Choroid plexus epithelial cell (primary cell): ENCODE measurements around the gene MX2.

ENCODE experiments used
- DNase-seq: peaks from one replicate; pipeline ENCODE4 v3.0.0-alpha.2; 2010; ENCODE audit warnings: low read depth
- H3K4me3 ChIP-seq: 2 replicates; pipeline ENCODE4 v1.5.1; 2011; ENCODE audit warnings: low read depth, mild to moderate bottlenecking, control low read depth, low read length, moderate library complexity
- TF ChIP-seq, protein P1 (sequence below): conservative IDR thresholded peaks from 2 replicates; pipeline ENCODE4 v1.5.1; 2011; ENCODE audit warnings: low read depth, mild to moderate bottlenecking, control low read depth, inconsistent platforms, low read length, moderate library complexity

MX2 gene

DNA sequence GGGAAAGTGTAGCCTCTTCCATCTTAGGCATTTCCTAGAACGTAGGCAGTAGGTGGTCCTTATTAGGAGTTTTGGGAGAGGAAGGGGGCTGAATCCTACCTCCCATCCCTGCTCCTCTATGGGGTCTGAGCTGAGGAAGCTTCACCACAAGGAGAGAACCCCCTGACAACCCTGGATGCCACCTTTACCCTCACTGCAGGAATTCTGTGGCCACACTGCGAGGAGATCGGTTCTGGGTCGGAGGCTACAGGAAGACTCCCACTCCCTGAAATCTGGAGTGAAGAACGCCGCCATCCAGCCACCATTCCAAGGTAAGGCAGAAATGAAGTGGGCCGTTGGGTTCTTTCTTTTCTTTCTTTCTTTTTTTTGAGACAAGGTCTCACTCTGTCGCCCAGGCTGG, 65.7 kb downstream of the MX2 start:
- no peak overlapping the region for H3K4me3 ChIP-seq
- TF ChIP-seq, protein P1, sequence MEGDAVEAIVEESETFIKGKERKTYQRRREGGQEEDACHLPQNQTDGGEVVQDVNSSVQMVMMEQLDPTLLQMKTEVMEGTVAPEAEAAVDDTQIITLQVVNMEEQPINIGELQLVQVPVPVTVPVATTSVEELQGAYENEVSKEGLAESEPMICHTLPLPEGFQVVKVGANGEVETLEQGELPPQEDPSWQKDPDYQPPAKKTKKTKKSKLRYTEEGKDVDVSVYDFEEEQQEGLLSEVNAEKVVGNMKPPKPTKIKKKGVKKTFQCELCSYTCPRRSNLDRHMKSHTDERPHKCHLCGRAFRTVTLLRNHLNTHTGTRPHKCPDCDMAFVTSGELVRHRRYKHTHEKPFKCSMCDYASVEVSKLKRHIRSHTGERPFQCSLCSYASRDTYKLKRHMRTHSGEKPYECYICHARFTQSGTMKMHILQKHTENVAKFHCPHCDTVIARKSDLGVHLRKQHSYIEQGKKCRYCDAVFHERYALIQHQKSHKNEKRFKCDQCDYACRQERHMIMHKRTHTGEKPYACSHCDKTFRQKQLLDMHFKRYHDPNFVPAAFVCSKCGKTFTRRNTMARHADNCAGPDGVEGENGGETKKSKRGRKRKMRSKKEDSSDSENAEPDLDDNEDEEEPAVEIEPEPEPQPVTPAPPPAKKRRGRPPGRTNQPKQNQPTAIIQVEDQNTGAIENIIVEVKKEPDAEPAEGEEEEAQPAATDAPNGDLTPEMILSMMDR, result no peak
- DNase-seq, result no peak

DNA sequence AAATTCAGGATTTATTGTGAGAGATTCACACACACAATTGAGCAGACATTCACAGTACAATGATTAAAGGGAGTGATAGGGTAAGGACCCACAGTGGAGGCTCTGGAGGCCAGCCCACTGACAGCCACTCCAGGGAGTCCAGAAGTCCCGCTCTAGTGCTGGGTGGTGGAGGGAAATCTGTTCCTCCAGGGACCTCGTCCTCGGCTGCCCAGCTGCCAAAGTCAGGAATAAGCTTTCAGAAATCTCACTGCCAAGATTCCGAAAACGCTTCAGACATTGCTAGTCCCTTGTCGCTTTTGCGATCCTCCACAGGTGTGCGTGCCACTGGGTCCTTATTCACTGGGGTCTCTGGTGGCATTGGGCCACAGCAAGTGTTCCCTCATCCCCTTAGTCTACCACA, 66.5 kb downstream of the MX2 start:
- TF ChIP-seq, protein P1, result no peak
- DNase-seq, result no peak
- H3K4me3 ChIP-seq, result no peak overlapping the region

DNA sequence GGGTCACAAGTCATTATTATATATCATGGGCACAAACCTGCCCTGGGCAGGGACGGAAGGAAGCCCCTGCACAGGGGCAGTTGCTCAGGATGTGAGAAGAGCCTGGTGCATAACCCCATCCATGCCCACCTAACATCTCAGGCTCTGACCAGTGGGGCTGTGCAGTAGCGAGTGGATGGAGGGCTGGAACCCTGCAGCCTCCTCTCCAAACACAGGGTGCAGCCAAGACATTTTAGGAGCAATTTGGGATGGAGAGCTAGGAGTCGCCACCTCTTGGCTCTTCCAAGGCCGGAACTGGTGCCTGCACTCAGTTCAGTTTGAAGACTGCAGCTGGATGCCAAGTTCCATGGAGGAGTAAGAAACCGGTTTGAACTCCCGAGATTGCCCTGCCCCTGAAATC, 67.0 kb downstream of the MX2 start:
- TF ChIP-seq, protein P1, result no peak
- H3K4me3 ChIP-seq, result no peak overlapping the region
- no peak for DNase-seq

DNA sequence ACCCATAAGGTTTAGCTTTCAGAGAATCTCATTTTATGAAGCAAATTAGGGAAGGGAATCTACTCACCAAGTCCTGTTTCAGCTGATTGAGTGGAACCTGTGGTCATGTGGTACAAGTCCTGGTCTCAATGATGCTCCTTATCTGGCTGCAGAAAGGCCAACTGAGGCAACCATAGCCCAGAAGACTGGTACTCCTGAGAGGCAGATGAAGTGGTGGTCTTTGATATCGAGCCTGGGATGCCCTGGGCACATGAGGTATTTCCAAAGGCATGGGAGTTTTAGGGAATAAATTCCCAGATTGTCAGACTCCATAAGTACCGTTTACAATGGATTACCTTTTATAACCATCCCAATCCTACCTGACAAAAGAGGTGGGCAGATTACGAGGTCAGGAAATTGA, 67.5 kb downstream of the MX2 start:
- no peak for DNase-seq
- no peak overlapping the region for H3K4me3 ChIP-seq
- TF ChIP-seq, protein P1, result no peak

DNA sequence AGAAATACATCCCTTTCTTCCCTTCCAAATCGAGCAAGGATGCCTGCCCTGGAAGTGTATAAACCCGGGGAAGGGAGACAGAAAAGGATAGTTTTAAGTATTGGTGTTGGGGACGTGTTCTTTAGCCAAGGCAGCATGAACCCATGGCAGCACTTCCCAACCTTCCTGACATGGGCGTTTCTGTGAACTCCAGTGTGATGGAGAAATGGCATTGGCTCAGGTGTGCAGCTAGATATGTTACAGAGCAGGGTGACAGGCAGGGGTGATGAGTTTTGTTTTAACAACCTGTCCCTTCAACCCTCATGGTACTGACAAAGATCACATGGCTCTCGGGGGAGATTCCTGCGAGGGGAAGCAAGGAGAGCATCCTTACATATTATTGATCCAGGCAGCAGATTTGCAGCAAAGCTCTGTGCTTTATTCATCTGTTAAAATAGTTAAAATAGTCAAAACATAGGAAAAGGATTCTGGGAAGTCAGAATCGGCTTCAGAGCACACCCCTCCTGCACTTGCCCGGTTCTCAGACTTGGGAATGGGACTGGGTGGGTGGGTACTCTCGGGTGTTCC, 68.2 kb downstream of the MX2 start:
- TF ChIP-seq, protein P1, result no peak
- no peak overlapping the region for H3K4me3 ChIP-seq
- DNase-seq, result no peak

DNA sequence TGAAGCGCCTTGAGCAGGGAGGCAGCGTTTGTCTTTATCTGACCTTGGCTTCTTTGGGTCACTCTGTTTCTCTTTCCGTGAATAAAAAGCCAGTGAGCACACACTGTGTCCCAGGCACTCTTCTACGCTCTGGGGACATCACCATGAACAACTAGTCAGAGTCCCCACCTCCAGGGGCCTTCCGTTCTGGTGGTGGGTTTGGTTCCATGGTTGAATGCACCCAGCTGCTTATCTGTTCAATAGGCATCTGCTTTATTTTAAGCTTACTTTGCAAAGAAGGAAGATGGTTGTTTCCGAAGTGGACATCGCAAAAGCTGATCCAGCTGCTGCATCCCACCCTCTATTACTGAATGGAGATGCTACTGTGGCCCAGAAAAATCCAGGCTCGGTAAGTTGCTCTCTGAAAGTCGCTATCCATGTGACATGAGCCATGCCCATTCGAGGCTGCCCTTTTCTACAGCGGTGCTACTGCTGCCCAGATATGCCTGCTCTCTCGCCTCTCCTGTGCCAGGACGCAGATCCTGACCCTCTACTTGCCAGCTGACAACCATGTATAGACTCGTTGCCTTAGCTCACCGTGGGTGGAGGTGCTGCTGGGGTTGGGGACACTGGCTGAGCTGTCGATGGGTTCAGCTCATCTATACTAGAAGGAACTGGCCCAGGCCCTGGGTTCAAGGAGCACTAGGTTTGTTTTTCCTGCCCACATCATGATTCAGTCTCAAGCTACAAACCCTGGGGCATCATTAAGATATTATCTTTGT, 70.1 kb downstream of the MX2 start:
- no peak for DNase-seq
- TF ChIP-seq, protein P1, result no peak
- H3K4me3 ChIP-seq, result no peak overlapping the region
